Endothelial cell of umbilical vein (primary cell): ENCODE results near the gene CARD11.

Experiments
- EZH2 ChIP-seq: IDR thresholded peaks from 2 replicates; pipeline ENCODE4 v1.6.1; 2012; ENCODE audit warnings: borderline replicate concordance, low read depth, mild to moderate bottlenecking, moderate library complexity, low read length, inconsistent platforms; ENCODE audit not compliant: severe bottlenecking
- FOS ChIP-seq: IDR thresholded peaks from 2 replicates; pipeline ENCODE4 v1.6.1; 2011; ENCODE audit warnings: mild to moderate bottlenecking, low read length, moderate library complexity, borderline replicate concordance; ENCODE audit not compliant: insufficient read depth
- GATA2 ChIP-seq: IDR thresholded peaks from 2 replicates; pipeline ENCODE4 v1.7.0; 2011; ENCODE audit warnings: low read depth, mild to moderate bottlenecking, moderate library complexity, mixed read lengths, low read length; ENCODE audit not compliant: insufficient read length, insufficient read depth
- JUN ChIP-seq: IDR thresholded peaks from 2 replicates; pipeline ENCODE4 v1.6.1; 2011; ENCODE audit warnings: borderline replicate concordance, low read depth; ENCODE audit not compliant: insufficient read length, insufficient read depth
- MYC ChIP-seq: IDR thresholded peaks from one replicate; pipeline ENCODE4 v1.6.1; 2011; ENCODE audit warnings: mild to moderate bottlenecking, low read depth, low read length
- POLR2A ChIP-seq: IDR thresholded peaks from 2 replicates; pipeline ENCODE4 v1.6.1; 2012; ENCODE audit warnings: low read depth, mild to moderate bottlenecking, control low read depth, low read length
- POLR2AphosphoS5 ChIP-seq: IDR thresholded peaks from 2 replicates; pipeline ENCODE4 v1.6.1; 2012; ENCODE audit warnings: low read depth, mild to moderate bottlenecking, control low read depth, low read length, moderate library complexity; ENCODE audit not compliant: insufficient read depth
- TF ChIP-seq, protein P1 (sequence below), 2 donors: IDR thresholded peaks; 1 replicate in 1 of 2; 2 replicates in 1 of 2; pipeline ENCODE4 v1.5.1; 2011; ENCODE audit warnings: low read length in 2 of 2, mild to moderate bottlenecking in 2 of 2, moderate library complexity in 2 of 2, control low read depth in 1 of 2, inconsistent platforms in 1 of 2, low read depth in 1 of 2; ENCODE audit not compliant: insufficient read depth in 1 of 2; ENCODE audit errors: extremely low read depth in 1 of 2
- TF ChIP-seq, protein P2 (sequence below): IDR thresholded peaks from 2 replicates; pipeline ENCODE4 v1.6.1; 2011; ENCODE audit not compliant: insufficient read depth, insufficient read length

DNA sequence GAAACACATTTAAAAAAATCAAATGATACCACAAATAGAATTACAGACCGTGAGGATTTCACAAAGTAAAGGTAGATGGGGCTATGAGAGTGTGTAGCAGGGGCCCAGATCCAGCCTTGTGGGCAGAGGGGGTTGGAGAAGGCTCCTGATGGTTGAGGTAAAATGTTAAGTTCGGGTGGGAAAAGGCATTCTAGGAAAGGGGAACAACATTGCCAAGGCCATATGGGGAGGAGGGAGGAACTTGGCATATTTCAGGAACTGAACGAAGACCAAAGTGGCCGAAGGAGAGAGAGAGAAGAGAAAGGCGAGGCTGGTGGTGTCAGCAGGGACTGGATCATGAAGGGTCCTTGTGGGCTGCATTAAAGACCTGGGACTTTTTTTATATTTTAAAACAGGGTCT is 98.9 kb downstream of the CARD11 start:
- TF ChIP-seq EZH2 (no peak), FOS (no peak), POLR2AphosphoS5 (no peak), GATA2 (no peak), JUN (no peak), POLR2A (no peak), MYC (no peak)
- TF ChIP-seq, protein P1, sequence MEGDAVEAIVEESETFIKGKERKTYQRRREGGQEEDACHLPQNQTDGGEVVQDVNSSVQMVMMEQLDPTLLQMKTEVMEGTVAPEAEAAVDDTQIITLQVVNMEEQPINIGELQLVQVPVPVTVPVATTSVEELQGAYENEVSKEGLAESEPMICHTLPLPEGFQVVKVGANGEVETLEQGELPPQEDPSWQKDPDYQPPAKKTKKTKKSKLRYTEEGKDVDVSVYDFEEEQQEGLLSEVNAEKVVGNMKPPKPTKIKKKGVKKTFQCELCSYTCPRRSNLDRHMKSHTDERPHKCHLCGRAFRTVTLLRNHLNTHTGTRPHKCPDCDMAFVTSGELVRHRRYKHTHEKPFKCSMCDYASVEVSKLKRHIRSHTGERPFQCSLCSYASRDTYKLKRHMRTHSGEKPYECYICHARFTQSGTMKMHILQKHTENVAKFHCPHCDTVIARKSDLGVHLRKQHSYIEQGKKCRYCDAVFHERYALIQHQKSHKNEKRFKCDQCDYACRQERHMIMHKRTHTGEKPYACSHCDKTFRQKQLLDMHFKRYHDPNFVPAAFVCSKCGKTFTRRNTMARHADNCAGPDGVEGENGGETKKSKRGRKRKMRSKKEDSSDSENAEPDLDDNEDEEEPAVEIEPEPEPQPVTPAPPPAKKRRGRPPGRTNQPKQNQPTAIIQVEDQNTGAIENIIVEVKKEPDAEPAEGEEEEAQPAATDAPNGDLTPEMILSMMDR (IDR thresholded peaks at IDR 0.05; ENCODE audit: extremely low read depth in 1 of 2, insufficient read depth in 1 of 2, low read depth in 1 of 2, low read length in 2 of 2), result no peak
- TF ChIP-seq, protein P2, sequence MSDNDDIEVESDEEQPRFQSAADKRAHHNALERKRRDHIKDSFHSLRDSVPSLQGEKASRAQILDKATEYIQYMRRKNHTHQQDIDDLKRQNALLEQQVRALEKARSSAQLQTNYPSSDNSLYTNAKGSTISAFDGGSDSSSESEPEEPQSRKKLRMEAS, result no peak
